Measurements from ENCODE around the gene RNF152.

- TF ChIP-seq CTCF (IDR thresholded peaks at IDR 0.05) = no peak
- TF ChIP-seq POLR2A (IDR thresholded peaks at IDR 0.05) = no peak
These were observed 31.7 kb upstream of the RNF152 start for GRCh38 chr18:61924550-61924949.

Measured in thyroid gland (tissue), 4 donors.